HepG2 (cell line): ENCODE measurements around the gene ZCCHC10. TPM values are rescaled to one million over a fixed set of nuclear protein-coding genes. Genes with fewer than 3 reads are reported as not detected.

Source experiments
- ATAC-seq: fragments of 200-7000 bp; cut with Tn5 transposase; 3 replicates; pipeline ENCODE4 v1.9.1; 2020; ENCODE audit warnings: mild to moderate bottlenecking, moderate library complexity
- Bru-seq: library from RNA; stranded (reverse); fragments of 400-500 nt; gene quantifications from one replicate; lab custom pipeline; 2021; lab: Mats Ljungman, UMichigan
- BruChase-seq, 2 experiments: library from RNA; stranded (reverse); fragments of 400-500 nt; gene quantifications; one replicate each; lab custom pipeline; 2021; lab: Mats Ljungman, UMichigan
- BruUV-seq: library from RNA; stranded (reverse); fragments of 400-500 nt; replicated peaks from 2 replicates; lab custom pipeline; 2021; lab: Mats Ljungman, UMichigan
- CTCF ChIA-PET: fragments of 300-600 bp; formaldehyde crosslinking; extraction: SDS; loops from one replicate; lab custom pipeline; 2021; ENCODE audit warnings: low total read pairs, inconsistent platforms, low intra/inter-chr PET ratio; lab: Yijun Ruan, JAX
- POLR2A ChIA-PET: fragments of 350-600 bp; sonication (Branson Sonifier 250); formaldehyde crosslinking; loops from one replicate; lab custom pipeline; 2020; ENCODE audit warnings: antibody characterized with exemption, inconsistent platforms; lab: Yijun Ruan, JAX
- DNase-seq: peaks from one replicate; pipeline ENCODE4 v3.0.0-alpha.2; 2015; ENCODE audit warnings: low spot score
- FAIRE-seq: peaks from 3 replicates; lab custom pipeline; 2011; peaks lifted over from hg19 to GRCh38; lab: Jason Lieb, UNC
- H2AFZ ChIP-seq: one replicate; pipeline ENCODE4 v1.6.1; 2011; ENCODE audit warnings: low read length, inconsistent platforms
- H3K27ac ChIP-seq: fragments of 300-600 bp; 3 replicates; pipeline ENCODE4 v1.8.0; 2011; ENCODE audit warnings: mixed run types, mild to moderate bottlenecking, mixed read lengths, low read length, inconsistent platforms; ENCODE audit not compliant: insufficient read depth; ENCODE audit errors: extremely low read length
- H3K27me3 ChIP-seq, 2 experiments: fragments of 200-600 bp in 1 of 2; 2 replicates in 1 of 2; 3 replicates in 1 of 2; pipeline versions ENCODE4 v1.6.0 to v1.8.0; 2011; ENCODE audit warnings: low read length in 2 of 2, mild to moderate bottlenecking in 2 of 2, moderate library complexity in 2 of 2, inconsistent platforms in 1 of 2; ENCODE audit not compliant: insufficient read depth in 2 of 2, control insufficient read depth in 1 of 2
- H3K36me3 ChIP-seq, 2 experiments: fragments of 200-600 bp in 1 of 2; replicated peaks in 1 of 2; 2 replicates in 1 of 2; 3 replicates in 1 of 2; pipeline versions ENCODE4 v1.5.1 to v1.8.0; 2011; ENCODE audit warnings: low read length in 2 of 2, inconsistent platforms in 1 of 2; ENCODE audit not compliant: insufficient read depth in 2 of 2, control insufficient read depth in 1 of 2
- H3K4me1 ChIP-seq: 2 replicates; pipeline ENCODE4 v1.5.1; 2012; ENCODE audit warnings: low read length, inconsistent platforms; ENCODE audit not compliant: insufficient read depth
- H3K4me2 ChIP-seq: 2 replicates; pipeline ENCODE4 v1.6.0; 2011; ENCODE audit warnings: low read depth, low read length, inconsistent platforms
- H3K4me3 ChIP-seq, 3 experiments: fragments of 200-600 bp in 1 of 3; sonication (generic), shearing (Covaris generic) in 1 of 3; replicated peaks in 1 of 3; 2 replicates each; pipeline ENCODE4 v1.5.1; 2011 to 2016; ENCODE audit warnings: low read length in 3 of 3, inconsistent platforms in 2 of 3, low read depth in 2 of 3, mild to moderate bottlenecking in 2 of 3, control low read depth in 1 of 3, mixed read lengths in 1 of 3; ENCODE audit not compliant: insufficient read depth in 1 of 3
- H3K79me2 ChIP-seq: one replicate; pipeline ENCODE4 v1.6.1; 2011; ENCODE audit warnings: low read length, inconsistent platforms; ENCODE audit not compliant: insufficient read depth
- H3K9ac ChIP-seq: 2 replicates; pipeline ENCODE4 v1.6.0; 2011; ENCODE audit warnings: mild to moderate bottlenecking, low read depth, low read length, inconsistent platforms; ENCODE audit not compliant: insufficient read depth
- H3K9me3 ChIP-seq: 2 replicates; pipeline ENCODE4 v1.5.1; 2012; ENCODE audit warnings: mild to moderate bottlenecking, low read length
- H4K20me1 ChIP-seq: 2 replicates; pipeline ENCODE4 v1.6.0; 2011; ENCODE audit warnings: inconsistent platforms, mild to moderate bottlenecking, low read length, moderate library complexity; ENCODE audit not compliant: insufficient read depth
- AGO1 ChIP-seq: fragments of 200-400 bp; formaldehyde crosslinking; IDR thresholded peaks from 2 replicates; pipeline ENCODE4 v1.6.1; 2017; ENCODE audit warnings: mild to moderate bottlenecking, low read depth, low read length, moderate library complexity; ENCODE audit not compliant: poor library complexity, severe bottlenecking
- CERS6 ChIP-seq: sonication (generic); formaldehyde crosslinking; IDR thresholded peaks from 2 replicates; pipeline ENCODE4 v1.5.0; 2020; ENCODE audit warnings: missing genetic modification reagents
- FOXA1 ChIP-seq, 2 experiments: fragments of 450-650 bp in 1 of 2; sonication (generic) in 1 of 2; formaldehyde crosslinking in 1 of 2; IDR thresholded peaks; 2 replicates each; pipeline versions ENCODE4 v1.4.0 to v1.6.1; 2016 to 2020; ENCODE audit warnings: missing genetic modification reagents in 1 of 2
- SOX13 ChIP-seq, 3 experiments: fragments of 450-650 bp in 1 of 3; sonication (generic) in 1 of 3; formaldehyde crosslinking in 1 of 3; IDR thresholded peaks in 2 of 3; conservative IDR thresholded peaks in 1 of 3; 2 replicates each; pipeline versions ENCODE4 v1.5.0 to v1.6.1; 2016 to 2020; ENCODE audit warnings: antibody characterized with exemption in 1 of 3, mild to moderate bottlenecking in 1 of 3, missing compliant biosample characterization in 1 of 3, missing genetic modification reagents in 1 of 3, moderate library complexity in 1 of 3
- THAP9 ChIP-seq: sonication (generic); formaldehyde crosslinking; IDR thresholded peaks from 2 replicates; pipeline ENCODE4; 2020; ENCODE audit warnings: missing genetic modification reagents, mild to moderate bottlenecking, borderline replicate concordance
- ZNF430 ChIP-seq: sonication (generic); formaldehyde crosslinking; IDR thresholded peaks from 2 replicates; pipeline ENCODE4 v1.9.0; 2021; ENCODE audit warnings: mild to moderate bottlenecking, missing genetic modification reagents
- ZNF513 ChIP-seq: sonication (generic); formaldehyde crosslinking; conservative IDR thresholded peaks from 2 replicates; pipeline ENCODE4 v1.5.0; 2020; ENCODE audit warnings: missing genetic modification reagents
- WGBS: methylation state at CpG from one replicate; pipeline ENCODE4 v1.1.6; 2017; ENCODE audit warnings: low lambda C conversion rate; 5-methylcytosine and 5-hydroxymethylcytosine counted together
- in situ Hi-C: cut with HindIII; loops from 2 replicates; pipeline ENCODE4 v1.10.0; 2017; ENCODE audit warnings: low pct_unique_long_range_greater_than_20kb; ENCODE audit not compliant: extremely low pct_ligation_motif_present
- intact Hi-C: fragments of 100-400 bp; cut with micrococcal nuclease; formaldehyde crosslinking; loops from one replicate; pipeline ENCODE4 v1.10.0; 2022; ENCODE audit not compliant: unreplicated experiment
- long read RNA-seq, 2 experiments: library from RNA in 1 of 2; library from polyadenylated mRNA in 1 of 2; stranded (forward) in 1 of 2; unstranded in 1 of 2; transcript quantifications; one replicate each; pipeline ENCODE4 v2.0.0, GENCODE V29; 2019 to 2022
- polyA minus RNA-seq, 3 experiments: library from RNA; depleted of rRNA, polyadenylated mRNA; stranded (reverse); fragments of >200 nt; gene quantifications; 2 replicates each; pipeline ENCODE4 v1.2.3, GENCODE V29; 2011; ENCODE audit warnings: low replicate concordance in 1 of 3
- polyA plus RNA-seq, 8 experiments: library from polyadenylated mRNA; depleted of rRNA in 3 of 8; stranded (reverse) in 7 of 8; unstranded in 1 of 8; fragments of >200 nt; fragmentation: Illumina TruSeq in 4 of 8; extraction: Trizol in 4 of 8; gene quantifications; 2 replicates each; pipeline versions ENCODE4 v1.2.1 to v1.2.3, GENCODE V29; 2011 to 2016; ENCODE audit warnings: low read depth in 4 of 8, missing spikeins in 1 of 8, mixed read lengths in 1 of 8; ENCODE audit not compliant: insufficient read depth in 1 of 8
- total RNA-seq, 5 experiments: library from RNA; depleted of rRNA; stranded (reverse); fragments of >200 nt; fragmentation: Illumina TruSeq; extraction: Trizol; gene quantifications; 2 replicates each; pipeline ENCODE4 v1.2.3, GENCODE V29; 2016; ENCODE audit warnings: low read depth in 1 of 5

The ZCCHC10 gene
- total RNA-seq (2016; rRNA removed; fragmentation: Illumina TruSeq; extraction: Trizol) (40.7 and 54.8 TPM in 2 replicates), polyA plus RNA-seq (2011; rRNA removed) (44.5 and 48.2 TPM in 2 replicates), polyA minus RNA-seq (2011; rRNA and poly(A)+ RNA removed; ENCODE audit: low replicate concordance) (14.3 and 19.3 TPM in 2 replicates), Bru-seq, nascent RNA (percentile 71 among the genes with signal in this experiment), BruChase-seq, experiment 1, labeled RNA remaining after a 6-hour chase (percentile 75 among the genes with signal in this experiment), BruChase-seq, experiment 2, labeled RNA remaining after a 2-hour chase (percentile 75 among the genes with signal in this experiment)
- 11.6 and 12.4 TPM in 2 replicates for total RNA-seq (2016; cell fraction: cytosol; rRNA removed; fragmentation: Illumina TruSeq; extraction: Trizol; ENCODE audit: low read depth)
- total RNA-seq (2016; cell fraction: insoluble cytoplasmic fraction; rRNA removed; fragmentation: Illumina TruSeq; extraction: Trizol): 41.5 and 61.2 TPM in 2 replicates
- 15.4 and 19.1 TPM in 2 replicates for total RNA-seq (2016; cell fraction: membrane; rRNA removed; fragmentation: Illumina TruSeq; extraction: Trizol)
- 11.7 and 15.9 TPM in 2 replicates for total RNA-seq (2016; cell fraction: nucleus; rRNA removed; fragmentation: Illumina TruSeq; extraction: Trizol)
- 26.9 and 28.7 TPM in 2 replicates for polyA plus RNA-seq (2011; cell fraction: cytosol; rRNA removed)
- polyA plus RNA-seq (2011; cell fraction: nucleus; rRNA removed): 4.3 and 8.5 TPM in 2 replicates
- 29.4 and 34.7 TPM in 2 replicates for polyA plus RNA-seq (2012)
- 5.9 and 7.2 TPM in 2 replicates for polyA plus RNA-seq (2016; cell fraction: cytosol; fragmentation: Illumina TruSeq; extraction: Trizol; ENCODE audit: low read depth)
- 53.3 and 59.8 TPM in 2 replicates for polyA plus RNA-seq (2016; cell fraction: insoluble cytoplasmic fraction; fragmentation: Illumina TruSeq; extraction: Trizol; ENCODE audit: low read depth)
- polyA plus RNA-seq (2016; cell fraction: membrane; fragmentation: Illumina TruSeq; extraction: Trizol; ENCODE audit: low read depth): 12.2 and 14.0 TPM in 2 replicates
- polyA plus RNA-seq (2016; cell fraction: nucleus; fragmentation: Illumina TruSeq; extraction: Trizol; ENCODE audit: insufficient read depth, low read depth): 27.5 and 29.2 TPM in 2 replicates
- polyA minus RNA-seq (2011; cell fraction: cytosol; rRNA and poly(A)+ RNA removed): 12.7 and 13.7 TPM in 2 replicates
- polyA minus RNA-seq (2011; cell fraction: nucleus; rRNA and poly(A)+ RNA removed): 2.6 and 4.4 TPM in 2 replicates
- long read RNA-seq, experiment 1, transcript ZCCHC10-201 (4 exons, 2,178 nt): major isoform, 12 of 34 reads
- long read RNA-seq, experiment 1, transcript ZCCHC10-207 (5 exons, 1,070 nt): minor isoform, 11 of 34 reads
- long read RNA-seq, experiment 1, partial matches to known transcripts: 2 of 34 reads
- long read RNA-seq, experiment 1, other reads (novel, unspliced or antisense): 6 of 34 reads
- long read RNA-seq, experiment 2, transcript ZCCHC10-203 (3 exons, 325 nt): major isoform, 9 of 37 reads
- long read RNA-seq, experiment 2, partial matches to known transcripts: 3 of 37 reads
- long read RNA-seq, experiment 2, other reads (novel, unspliced or antisense): 19 of 37 reads

GRCh38 chr5:133025804-133026663, at the start of gene ZCCHC10:
Gene ZCCHC10, minus strand, starts transcription at chr5:133026549. Its CDS starts 12 bp downstream, at chr5:133026537.
- ChIA-PET CTCF (no interaction called here), POLR2A (interaction anchor here (1.1 to 4.1 kb wide), 5 partner anchors 9 to 1477 kb away, joined by 3 to 116 read pairs (median 13); partner anchors contain the start of genes AFF4 and HSPA4)
- TSS peak; percentile 85 for BruUV-seq
- Histone ChIP-seq H3K27ac (peak within 1 kb of the TSS; percentile 92), H3K36me3 (peaks cover 2 to 7% of the 10 kb centered on the region in 2 experiments; a peak in 3 of 5 replicates), H3K4me1 (peaks cover 53% of the 10 kb centered on the region), H3K4me2 (peak within 1 kb of the TSS; percentile 88), H3K79me2 (peaks cover 42% of the 10 kb centered on the region), H2AFZ (peak within 1 kb of the TSS; percentile 46), H3K9ac (peak within 1 kb of the TSS; percentile 90), H3K27me3 (peaks cover 0 to 2% of the 10 kb centered on the region in 2 experiments; a peak in 1 of 5 replicates), H4K20me1 (no peaks in the 10 kb centered on the region), H3K9me3 (no peaks in the 10 kb centered on the region), H3K4me3 (peak within 1 kb of the TSS; percentile 67 to 99 (median 98))
- ATAC-seq (peak; percentile 91), FAIRE-seq (no peak), DNase-seq (peak; percentile 86)
- intact Hi-C loops: loop anchor here (1.0 kb wide), 1 partner anchor 25 kb away; no protein-coding TSS in a partner anchor
- 2% methylated on average over 29 of the region's 53 CpGs for WGBS
- in situ Hi-C loops: no loop called here
- TF ChIP-seq CERS6 (no peak), THAP9 (peak; percentile 76; the same call in 1 of the 2 replicates), AGO1 (peak; percentile 46), ZNF430 (CRISPR knock-in tag) (0 out of 2 replicates have a peak, but pooled peaks have one; percentile 15), SOX13 (IDR thresholded peaks at IDR 0.05) (no peak), SOX13 (CRISPR knock-in tag; conservative IDR thresholded peaks at IDR 0.05 in 1 of 2, IDR thresholded peaks at IDR 0.05 in 1 of 2) (0 out of 4 replicates have a peak, but pooled peaks of 1 of the 2 experiments have one; percentile 7), FOXA1 (IDR thresholded peaks at IDR 0.05) (no peak), FOXA1 (CRISPR knock-in tag; IDR thresholded peaks at IDR 0.05) (peak; percentile 45; the same call in 1 of the 2 replicates), ZNF513 (CRISPR knock-in tag) (no peak)
